Measurements from ENCODE around the gene WRAP73.

WRAP73 gene

DNA sequence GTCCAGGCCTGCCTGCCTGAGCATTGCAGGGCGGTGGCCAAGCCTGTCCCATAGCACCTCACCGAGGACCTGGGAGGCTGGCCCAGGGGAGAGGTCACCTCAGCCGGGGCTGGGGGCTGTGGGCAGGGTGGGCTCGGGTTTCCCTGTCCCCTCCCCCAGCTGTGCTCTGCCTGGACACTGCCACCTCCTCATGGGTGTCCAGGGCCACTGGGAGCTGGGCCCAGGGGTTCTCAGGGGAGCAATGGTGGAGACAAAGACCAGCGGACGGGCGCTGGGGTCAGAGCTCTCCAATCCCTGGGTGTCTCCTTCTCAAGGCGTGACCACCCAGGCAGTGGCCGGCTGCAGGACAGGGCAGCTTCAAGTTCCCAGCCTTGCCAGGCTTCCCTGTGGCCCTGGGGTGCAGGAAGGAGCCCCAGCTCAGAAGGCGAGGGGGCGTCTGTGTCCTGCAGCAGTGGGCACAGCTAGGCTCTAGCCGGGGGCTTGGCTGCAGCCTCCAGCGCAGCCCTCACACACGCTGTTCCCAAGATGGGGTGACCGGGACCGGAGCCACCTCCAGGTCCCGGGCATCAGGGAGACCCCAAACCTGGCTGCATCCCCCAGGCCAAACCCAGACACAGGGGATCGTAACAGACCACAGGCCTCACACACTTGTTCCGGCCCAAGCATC is 31.5 kb upstream of the WRAP73 start:
- no peak for DNase-seq

DNA sequence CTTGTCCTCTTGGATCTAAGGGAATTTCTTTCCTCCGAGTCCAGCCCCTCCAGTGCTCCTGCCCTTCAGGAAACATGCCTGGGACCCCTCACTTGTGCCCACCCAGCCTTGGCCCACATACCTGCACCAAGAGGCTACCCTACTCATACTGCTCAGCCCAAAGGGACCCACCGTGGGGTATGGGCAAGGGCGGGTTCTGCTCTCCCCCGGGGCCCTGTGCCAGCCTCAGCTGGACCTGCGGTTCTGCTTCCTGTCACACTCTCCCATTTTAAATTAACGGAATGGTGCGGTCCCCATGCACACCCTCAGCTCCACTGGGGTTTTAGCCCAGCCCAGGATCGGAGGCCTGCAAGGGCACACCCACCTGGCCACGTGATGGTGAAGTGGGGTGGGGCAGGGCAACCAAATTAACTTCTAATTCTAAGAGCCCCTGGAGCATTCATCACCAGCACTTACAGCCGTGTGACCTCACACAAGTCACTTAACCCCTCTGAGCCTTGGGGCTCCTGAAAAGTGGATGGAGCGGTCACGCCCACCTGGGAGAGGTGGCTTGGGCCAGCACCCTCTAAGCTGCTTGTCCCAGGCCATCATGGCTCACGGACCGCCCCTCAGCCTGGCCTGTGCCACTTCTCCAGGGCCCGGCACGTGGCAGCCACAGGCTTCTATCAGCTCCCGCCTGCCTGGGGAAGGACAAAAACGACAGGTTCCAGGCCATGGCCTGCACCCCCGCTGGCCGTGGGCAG is 30.8 kb upstream of the WRAP73 start:
- DNase-seq: no peak

DNA sequence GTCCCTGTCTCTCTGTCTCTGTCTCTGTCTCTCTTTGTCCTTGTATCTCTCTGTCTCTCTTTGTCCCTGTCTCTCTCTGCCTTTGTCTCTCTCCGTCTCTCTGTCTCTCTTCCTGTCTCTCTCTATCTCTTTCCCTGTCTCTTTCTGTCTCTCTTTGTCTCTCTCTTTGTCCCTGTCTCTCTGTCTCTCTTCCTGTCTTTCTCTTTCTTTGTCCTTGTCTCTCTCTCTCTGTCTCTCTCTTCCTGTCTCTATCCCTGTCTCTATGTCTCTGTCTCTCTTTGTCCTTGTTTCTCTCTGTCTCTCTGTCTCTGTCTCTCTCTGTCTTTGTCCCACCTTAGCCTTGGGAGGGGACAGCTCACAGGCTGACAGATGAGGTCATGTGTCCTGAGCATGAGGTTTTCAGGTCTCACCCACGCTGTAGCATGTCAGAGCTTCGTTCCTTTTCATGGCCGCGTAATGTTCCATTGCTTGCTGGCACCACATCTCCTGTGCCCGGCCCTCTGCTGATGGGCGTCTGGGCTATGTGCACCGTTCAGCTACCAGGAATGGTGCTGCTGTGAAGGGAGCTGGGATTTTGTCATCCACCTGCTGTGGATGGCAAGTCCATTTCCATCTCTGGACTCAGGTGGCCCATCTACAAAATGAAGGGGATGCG is 30.0 kb upstream of the WRAP73 start:
- DNase-seq: no peak

DNA sequence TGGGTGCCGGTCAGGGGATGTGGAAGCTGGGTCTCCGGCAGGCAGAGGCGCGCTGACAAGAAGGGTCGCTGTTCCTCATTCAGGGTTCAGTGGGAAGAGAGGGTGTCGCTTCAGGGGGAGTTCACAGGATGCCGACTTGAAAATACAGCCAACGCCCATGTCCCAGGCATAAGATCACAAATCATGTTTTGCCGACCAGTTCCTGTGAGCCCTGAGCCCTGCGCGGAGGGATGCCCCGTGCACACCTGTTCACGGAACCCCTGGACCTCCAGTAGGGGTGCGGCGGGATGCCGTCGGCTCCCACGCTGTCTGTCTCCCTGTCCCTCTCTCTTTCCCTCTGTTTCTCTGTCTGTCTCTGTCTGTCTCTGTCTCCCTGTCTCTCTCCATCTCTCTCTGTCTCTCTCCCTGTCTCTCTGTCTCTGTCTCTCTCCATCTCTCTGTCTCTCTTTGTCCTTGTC is 29.2 kb upstream of the WRAP73 start:
- DNase-seq: no peak

DNA sequence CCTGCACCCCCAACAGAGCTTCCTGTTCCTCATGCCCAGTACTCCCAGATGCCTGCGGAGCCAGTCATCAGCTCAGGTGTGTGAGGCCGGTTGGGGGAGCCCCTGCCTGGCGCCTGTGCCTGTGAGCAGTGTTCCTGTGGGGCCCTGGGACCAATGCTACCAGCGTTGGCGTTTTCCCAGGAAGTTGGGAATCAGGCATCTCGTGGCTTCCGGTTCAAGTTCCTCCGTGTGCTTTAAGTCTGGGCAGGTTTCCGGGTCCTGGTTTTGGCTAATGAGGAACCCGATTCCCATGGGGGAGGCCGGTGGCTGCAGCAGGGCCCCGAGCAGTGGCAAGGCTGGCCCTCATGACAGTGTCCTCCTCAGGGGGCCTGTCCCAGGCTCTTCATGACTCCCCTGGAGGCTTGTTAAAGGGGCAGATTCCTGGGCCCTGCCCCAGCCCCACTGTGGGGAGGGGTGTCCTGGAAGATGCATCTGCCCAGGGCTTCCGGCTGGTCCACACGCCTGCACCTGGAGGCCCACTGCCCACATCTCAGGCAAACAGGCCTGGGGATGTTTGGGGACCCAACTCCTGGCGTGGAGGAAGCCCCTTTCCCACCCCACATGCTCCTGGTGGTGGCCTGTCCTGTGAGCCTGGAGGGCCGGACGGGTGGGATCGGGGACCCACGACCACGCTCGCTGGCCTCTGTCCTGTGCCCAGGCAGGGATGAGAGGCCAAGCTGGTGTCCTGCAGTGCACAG is 28.6 kb upstream of the WRAP73 start:
- no peak for DNase-seq

DNA sequence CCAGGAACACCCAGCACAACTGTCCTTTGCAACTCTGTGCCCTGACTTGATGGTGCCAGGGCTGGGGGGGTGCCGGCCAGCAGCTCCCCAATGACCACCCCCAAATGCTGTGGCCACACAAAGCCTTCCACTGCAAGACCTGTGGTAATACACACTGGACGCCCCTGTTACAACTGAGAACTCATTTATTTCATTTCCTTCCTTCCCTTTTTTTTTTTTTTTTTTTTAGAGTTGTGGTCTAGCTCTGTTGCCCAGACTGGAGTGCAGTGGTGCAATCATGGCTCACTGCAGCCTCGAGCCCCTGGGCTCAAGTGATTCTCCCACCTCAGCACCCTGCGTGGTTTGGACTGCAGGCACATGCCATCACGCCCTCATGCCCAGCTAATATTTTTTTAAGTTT is 27.6 kb upstream of the WRAP73 start:
- peak; percentile 79 to 83 for DNase-seq

DNA sequence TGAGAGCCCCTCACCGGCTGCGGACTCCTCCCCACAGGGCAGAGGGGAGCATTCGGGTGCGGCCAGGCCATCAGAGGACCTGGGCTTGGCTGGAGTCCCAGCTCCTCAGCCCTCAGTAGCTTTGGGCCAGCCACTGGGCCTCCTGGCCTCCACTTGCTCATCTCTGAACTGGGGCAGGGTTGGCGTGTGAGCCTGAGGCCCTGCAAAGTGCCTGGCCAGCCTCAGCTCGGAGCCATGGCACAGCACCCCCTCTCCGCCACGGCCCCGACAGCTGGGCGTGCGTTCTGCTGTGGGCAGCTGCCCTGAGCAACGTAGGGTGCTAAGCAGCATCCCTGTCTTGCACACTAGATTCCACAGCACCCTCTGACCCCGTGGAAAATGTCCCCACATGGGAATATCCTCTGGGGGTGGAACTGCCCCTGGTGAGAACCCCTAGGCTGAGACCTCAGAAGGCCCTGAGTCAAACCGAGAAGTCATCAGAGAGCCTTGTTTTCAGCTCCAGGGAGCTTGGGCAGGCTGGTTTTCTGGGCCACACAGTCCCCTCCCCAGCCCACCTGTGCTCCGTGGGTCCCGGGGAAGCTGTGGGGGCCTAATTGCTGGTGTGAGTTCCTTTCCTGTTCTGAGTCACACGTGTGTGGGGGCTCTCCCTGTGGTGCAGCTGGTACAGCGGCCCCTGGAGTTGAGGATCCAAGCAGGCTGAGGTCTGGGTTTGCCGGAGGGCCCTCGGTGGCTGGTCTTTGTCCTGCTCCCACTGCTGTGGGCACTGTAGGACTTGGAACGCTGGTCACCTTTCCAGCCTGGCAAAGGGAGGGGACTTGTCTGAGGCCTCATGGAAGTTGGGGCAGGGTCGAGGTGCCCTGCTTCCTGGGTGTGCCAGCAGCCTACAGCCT is 26.9 kb upstream of the WRAP73 start:
- DNase-seq: peak; percentile 38

DNA sequence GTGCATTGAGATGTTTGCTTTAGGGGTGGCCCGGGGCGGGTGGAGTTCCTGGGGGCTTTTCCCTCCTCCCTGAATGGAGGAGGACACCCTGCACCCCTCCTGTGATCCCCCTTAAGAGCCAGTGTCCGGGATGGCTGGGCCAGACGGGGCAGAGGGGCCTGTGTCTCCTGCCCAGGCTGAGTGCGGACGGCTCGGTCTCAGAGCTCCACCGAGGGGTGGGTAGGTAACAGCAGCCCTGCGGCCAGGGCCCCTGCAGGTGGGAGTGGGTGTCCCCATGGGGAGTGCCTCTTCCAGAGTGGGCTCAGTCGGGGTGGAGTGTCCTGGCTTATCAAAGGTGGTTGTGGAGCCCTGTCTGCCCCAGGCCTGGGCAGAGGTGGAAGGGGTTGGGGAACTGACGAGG is 25.5 kb upstream of the WRAP73 start:
- no peak for DNase-seq

DNA sequence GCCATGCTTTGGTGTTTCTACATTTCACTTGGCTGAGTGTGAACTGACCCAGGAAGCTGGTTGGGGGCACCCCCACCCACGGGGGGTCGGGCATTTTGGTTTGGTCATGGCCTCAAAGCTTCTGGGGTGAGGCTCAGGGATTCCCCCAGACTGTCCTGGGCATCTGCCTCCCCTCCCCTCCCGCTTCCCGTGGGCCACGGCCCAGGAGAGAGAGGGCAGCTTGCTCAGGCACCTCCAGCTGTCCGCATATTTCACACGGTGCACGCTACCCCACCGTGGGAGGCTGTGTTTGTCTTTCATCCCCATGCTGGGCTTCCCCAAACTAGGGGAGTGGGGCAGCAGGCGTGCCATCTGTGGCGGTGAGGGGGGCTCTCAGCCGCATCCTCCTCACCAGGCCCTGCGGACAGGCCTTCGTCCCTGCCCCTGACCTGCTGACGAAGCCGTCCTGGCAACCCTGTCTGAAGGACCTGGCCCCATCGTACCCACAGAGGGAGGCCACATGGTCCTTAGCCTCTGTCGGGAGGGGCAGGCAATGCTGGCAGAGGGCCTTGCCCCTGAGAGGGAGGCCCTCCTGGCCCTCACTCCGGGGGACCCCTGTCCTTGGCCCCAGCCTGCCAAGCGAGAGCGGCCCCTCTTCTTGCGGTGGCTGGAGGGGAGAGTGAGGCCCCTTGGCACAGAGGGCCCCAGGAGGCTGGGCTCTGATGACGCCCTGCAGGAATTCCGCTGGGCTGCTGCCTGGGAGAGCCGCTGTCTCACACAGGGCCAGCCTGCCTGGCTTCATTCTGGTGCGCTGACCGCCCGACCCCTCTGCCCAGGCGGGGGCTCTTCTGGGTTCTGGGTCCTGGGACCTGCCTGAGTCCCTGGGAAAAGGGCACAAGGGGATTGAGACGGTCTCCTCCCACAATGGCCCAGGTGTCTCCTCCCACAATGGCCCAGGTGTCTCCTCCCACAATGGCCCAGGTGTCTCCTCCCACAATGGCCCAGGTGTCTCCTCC is 24.5 kb upstream of the WRAP73 start:
- DNase-seq: no peak

DNA sequence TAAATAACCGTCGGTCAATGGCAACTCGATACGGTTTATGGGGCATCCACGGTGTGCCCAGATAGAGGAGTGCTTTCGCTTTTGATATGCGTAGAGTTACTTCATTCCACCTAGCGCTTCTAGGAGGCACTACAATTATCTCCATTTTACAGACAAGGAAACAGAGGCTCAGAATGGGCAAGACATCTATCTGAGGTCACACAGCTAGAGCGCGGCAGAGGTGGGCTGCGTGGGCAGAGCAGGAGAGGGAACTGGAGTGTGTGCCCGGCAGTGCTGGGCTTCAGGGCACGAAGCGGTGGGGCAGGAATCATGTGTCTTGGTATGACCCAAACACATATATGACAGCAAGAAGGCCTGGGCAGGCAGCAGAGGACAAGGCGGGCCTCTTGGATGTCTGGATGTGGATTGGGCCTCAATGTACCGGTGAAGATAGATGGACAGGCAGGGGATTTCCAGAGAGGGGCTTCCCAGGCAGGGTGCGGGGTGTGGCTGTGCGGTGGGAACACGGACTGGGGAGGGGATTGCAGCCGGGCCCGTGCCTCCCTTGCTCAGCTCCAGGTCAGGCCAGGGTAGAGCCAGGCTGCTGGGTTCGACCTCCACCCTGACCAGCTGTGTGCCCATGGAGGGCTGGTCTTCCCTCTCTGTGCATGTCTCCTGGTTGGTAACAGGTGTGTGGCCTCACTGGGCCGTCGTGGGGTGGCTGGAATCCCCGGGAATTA is 23.6 kb upstream of the WRAP73 start:
- no peak for DNase-seq

DNA sequence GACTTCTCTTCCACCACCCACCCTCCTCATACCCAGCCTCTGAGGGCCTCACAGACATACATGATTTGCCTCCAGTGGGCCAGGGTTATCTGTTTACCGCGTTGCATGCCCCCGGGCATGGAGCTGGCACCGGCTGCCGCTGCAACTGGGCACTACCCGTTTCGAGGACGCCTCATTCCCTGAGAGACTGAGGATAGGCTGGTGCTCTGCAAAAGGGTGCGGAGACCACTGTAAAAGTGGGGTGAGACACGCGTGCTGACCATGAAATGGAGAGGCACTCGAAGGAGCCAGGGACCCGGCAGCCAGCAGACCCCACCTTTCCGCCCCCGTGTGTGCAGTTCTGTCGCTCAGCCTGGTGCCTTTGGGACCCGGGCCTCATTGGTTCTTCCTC is 23.1 kb upstream of the WRAP73 start:
- DNase-seq: no peak

DNA sequence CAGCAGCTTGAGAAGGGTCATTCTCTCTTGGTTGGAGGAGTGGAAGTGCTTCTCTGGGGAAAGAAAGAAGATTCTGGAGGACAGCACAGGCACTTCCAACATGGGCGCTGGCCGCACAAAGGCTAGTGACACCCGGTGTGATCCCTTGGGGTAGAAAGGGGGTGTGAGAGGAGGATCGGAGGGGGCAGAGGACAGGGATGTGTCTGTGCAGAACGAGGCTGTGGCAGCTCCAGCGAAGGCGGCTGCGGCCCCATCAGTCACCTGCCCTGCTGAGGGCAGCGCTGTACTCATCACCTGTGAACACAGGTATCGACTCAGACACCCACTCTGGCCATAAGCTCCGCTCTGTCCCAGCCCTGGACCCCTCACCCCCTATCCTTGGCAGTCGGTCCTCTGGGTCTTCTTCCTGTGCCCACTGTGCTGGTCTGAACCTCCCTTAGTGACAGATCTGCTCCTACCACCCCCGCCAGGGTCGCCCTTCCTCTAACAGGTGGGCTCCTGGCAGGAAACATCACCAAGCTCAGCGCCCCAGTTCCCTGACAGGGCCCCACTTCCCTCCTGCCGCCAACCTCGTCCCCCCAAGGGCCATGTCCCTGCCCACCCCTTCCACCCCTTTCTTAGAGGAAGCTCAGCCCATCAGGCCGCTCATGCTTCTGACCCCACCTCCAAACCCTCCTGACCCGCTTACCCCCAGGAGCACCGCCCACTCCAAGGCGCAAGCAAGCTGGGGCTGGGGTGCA is 22.5 kb upstream of the WRAP73 start:
- DNase-seq: no peak

DNA sequence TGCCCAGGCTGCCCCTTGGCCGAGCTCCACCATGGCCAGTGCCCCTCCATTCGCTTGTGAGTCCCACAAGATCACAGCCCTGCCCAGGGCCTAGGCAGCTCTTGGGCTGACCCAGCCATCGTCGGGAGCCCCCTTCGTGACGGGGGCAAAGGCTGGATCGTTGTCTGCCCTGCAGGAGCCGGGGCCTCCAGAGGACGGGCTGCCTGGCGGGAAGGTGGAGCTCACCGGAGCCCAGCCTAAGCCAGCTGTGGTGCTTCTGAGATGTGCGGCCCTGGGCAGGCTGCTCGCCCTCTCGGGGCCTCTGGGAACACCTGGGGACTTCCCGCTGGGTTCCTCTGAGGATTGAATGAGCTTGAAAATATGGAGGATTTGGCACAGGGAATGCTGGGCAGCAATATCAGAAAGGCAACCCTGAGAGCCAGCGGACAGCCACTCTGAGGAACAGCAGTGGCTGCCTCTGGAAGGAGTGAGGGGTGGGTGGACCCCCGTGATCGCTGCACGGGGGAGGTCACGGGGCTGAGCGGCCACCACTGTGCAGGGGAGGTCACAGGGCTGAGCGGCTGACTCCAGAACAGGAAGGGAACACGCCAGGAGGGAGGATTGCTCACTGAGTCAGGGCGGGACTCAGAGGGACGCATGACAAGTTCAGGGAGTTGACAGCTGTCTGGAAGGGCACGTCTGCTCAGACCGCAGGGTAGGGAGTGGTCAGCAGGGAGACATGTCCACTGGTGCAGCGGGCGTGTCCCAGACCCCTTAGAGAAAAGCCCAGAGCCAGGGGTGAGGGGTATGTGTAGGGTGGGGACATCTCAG is 21.7 kb upstream of the WRAP73 start:
- no peak for DNase-seq

DNA sequence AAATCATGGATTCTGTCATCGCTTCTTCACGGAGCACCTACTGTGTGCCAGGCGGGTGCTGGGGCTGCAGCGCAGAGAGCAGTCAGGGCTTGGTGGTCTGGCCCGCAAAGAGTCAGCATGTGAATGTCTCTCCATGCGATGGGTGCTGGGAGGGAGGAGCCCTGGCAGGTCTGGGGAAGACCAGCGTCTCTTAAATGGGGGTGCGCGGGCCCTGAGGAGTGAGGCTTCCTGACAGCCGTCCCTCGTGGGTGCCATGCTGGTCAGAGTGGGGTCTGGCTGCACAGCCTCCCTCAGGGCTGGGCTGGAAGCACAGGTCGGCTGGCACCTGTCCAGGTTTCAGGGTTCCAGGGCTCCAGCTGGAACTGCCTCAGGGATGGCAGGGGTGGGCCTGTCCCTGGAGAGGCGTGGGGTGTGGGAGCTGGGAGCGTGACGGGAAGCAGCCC is 20.9 kb upstream of the WRAP73 start:
- DNase-seq: no peak

DNA sequence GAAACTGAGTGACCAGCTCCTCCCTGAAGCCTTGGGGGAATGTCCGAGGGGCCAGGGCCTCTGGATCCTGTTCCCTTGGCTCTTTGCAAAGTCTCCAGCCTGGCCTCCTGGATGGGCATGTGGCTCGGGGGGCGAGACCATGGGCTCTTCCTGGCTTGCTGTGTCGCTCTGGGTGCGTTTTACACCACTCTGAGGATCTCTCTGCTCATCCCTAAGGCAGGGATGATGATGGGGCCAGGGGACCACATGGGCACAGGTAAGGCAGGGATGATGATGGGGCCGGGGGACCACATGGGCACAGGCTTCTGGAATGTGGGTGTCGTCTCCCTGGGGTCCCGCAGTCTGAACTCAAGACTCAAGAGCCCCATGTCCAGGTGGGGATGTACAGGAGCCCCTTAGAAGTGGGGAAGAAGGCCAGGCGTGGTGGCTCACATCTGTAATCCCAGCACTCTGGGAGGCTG is 20.1 kb upstream of the WRAP73 start:
- DNase-seq: no peak

DNA sequence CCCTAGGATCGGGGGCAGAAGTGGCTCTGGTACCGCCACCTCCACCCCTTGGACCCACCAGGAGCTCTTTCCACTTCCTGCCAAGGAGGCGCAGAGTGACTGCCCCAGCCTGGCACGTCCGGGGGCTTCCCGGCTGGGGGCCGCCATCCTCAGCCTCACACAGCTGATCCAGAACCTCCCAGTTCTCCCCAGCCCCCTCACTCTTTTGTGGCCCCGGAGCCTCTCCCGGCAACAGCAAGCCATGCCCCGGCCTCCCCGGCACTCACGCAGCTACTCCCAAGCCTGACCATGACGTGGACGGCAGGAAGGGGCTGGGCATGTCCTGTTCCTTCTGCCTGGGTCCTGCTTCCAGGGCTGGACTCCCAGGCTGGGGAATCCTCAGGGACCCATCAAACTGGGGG is 19.5 kb upstream of the WRAP73 start:
- no peak for DNase-seq

DNA sequence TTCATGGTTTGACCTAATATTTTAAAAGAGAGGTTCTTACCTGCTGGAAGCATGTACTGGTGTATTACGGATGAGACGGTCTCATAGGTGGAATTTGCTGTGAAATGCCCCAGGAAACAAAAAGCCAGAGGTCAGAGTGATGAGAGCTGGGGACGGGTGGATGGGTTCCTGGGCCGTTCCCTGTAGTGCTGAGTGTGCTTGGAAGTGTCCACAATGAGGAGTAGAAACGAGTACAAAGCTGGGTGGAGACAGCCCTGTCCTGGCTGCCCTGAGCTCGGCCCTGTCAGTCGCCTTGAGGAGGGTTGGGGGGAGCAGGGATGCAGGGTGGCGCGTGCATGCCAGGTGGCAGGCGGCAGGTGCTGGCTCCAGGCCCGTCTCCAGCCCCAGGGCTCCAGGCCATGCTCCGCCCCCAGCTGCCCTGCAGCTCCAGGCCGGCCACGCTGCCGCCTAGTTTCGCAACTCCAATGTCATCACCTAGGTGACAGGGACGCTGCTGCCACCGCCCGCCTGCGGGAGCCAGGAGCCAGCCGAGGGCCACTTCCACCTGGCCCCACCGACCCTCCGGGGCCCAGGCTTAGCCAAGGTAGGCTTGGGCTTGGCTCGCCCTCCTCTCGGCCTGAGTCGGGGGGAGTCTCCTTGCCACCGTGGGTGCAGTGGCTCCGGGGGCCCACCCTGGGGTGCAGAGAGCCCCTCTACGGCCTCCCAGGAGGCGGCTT is 18.8 kb upstream of the WRAP73 start:
- DNase-seq: peak; percentile 81 to 88

DNA sequence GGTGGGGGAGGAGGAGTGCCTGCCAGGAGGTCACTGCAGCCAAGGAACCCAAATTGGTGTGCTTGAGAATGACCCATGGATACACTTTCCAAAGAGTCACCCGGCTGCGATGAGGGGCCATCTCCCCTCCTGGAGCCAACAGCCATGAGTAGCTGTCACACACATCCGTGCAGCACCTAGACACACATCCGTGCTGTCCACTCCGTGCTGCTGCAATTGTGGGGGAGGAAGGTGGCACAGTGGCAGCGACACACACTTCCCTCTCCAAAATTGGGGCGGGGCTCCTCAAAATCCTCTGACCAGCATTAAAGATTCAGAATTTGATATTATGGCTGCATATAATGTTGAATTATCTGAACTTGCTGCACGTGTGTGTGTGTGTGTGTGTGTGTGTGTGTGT is 18.2 kb upstream of the WRAP73 start:
- DNase-seq: no peak
